GM12891 (cell line): ENCODE results near the gene KDM4D.
"Not testable (repeated sequence)": the region's sequence is repeated elsewhere in the genome, so short reads cannot be mapped to it uniquely, and the experiment has no call there.

ENCODE experiments used
- PAX5 ChIP-seq: IDR thresholded peaks from 2 replicates; pipeline ENCODE4 v1.6.1; 2011; ENCODE audit warnings: low read length, moderate library complexity, mild to moderate bottlenecking; ENCODE audit not compliant: insufficient read depth, severe bottlenecking
- POLR2A ChIP-seq: IDR thresholded peaks from 2 replicates; pipeline ENCODE4 v1.6.1; 2011; ENCODE audit warnings: low read depth, low read length, control low read depth
- POLR2AphosphoS5 ChIP-seq: IDR thresholded peaks from 2 replicates; pipeline ENCODE4 v1.6.1; 2011; ENCODE audit warnings: low read depth, low read length, control low read depth
- POU2F2 ChIP-seq: IDR thresholded peaks from 2 replicates; pipeline ENCODE4 v1.6.1; 2011; ENCODE audit warnings: low read depth, mild to moderate bottlenecking, control low read depth, low read length, moderate library complexity
- TAF1 ChIP-seq: IDR thresholded peaks from 2 replicates; pipeline ENCODE4 v1.6.1; 2011; ENCODE audit warnings: low read depth, low read length, control low read depth

DNA sequence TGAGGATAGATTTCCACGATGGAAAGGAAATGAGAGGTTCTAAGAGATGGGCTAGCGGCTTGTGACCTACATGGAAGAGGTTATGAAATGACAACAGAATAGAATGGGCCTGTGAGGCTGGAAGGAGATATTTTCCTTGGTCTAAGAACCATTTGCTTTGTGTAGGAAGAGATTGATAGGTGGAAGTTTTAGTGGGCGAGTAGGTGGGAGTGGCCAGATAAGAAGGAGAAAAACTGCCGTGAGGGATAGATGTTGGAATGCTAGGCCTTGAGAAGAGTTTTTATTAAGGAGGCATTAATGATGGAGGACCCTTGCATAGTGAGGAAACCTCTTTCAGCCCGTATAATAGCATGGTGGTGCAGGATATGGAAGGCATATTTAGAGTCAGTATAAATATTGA, 48.0 kb downstream of the KDM4D start:
- not testable (repeated sequence) for TF ChIP-seq POU2F2, POLR2A, POLR2AphosphoS5, TAF1, PAX5
